Thyroid gland (tissue), 4 donors: Measurements from ENCODE around the gene HNRNPF. TPM values are rescaled to one million over a fixed set of nuclear protein-coding genes. Genes with fewer than 3 reads are reported as not detected.
A peak's percentile ranks its signal among the peaks of the same experiment; 100 is the strongest.

Source experiments
- DNase-seq, 2 donors: peaks; one replicate each; pipeline ENCODE4 v3.0.0-alpha.2; 2019
- H3K27ac ChIP-seq, 3 donors: fragments of 200-600 bp; sonication (generic); 1 replicate in 2 of 3; 2 replicates in 1 of 3; pipeline ENCODE4 v1.5.1; 2016 to 2019; ENCODE audit warnings: mild to moderate bottlenecking in 1 of 3, moderate library complexity in 1 of 3
- H3K27me3 ChIP-seq: fragments of 200-600 bp; sonication (generic); one replicate; pipeline ENCODE4 v1.5.1; 2019
- H3K36me3 ChIP-seq, 2 donors: fragments of 200-600 bp; sonication (generic); one replicate each; pipeline ENCODE4 v1.5.1; 2016 to 2019
- H3K4me1 ChIP-seq, 2 donors: fragments of 200-600 bp; sonication (generic); one replicate each; pipeline ENCODE4 v1.5.1; 2017 to 2019
- H3K4me3 ChIP-seq, 3 donors: fragments of 200-600 bp; sonication (generic); replicated peaks in 1 of 3; 1 replicate in 2 of 3; 2 replicates in 1 of 3; pipeline ENCODE4 v1.5.1; 2016; ENCODE audit warnings: mild to moderate bottlenecking in 1 of 3
- H3K9me3 ChIP-seq: fragments of 200-600 bp; sonication (generic); one replicate; pipeline ENCODE4 v1.5.1; 2017
- CTCF ChIP-seq, 6 experiments: fragments of 200-600 bp in 3 of 6; fragments of 450-650 bp in 3 of 6; sonication (generic) in 3 of 6; IDR thresholded peaks; one replicate each; pipeline ENCODE4 v1.5.1; 2016 to 2019; ENCODE audit warnings: antibody characterized with exemption in 6 of 6, mild to moderate bottlenecking in 2 of 6, inconsistent platforms in 1 of 6, moderate library complexity in 1 of 6
- POLR2A ChIP-seq, 2 donors: fragments of 450-650 bp; IDR thresholded peaks; one replicate each; pipeline ENCODE4 v1.6.1; 2017; ENCODE audit warnings: antibody characterized with exemption in 2 of 2, mild to moderate bottlenecking in 2 of 2, moderate library complexity in 1 of 2
- WGBS, 2 donors: methylation state at CpG; one replicate each; pipeline ENCODE4 v1.1.5; 2017; 5-methylcytosine and 5-hydroxymethylcytosine counted together
- intact Hi-C: fragments of 100-400 bp; cut with DNase I; formaldehyde crosslinking; loops from one replicate; pipeline ENCODE4 v1.15.1; 2023
- total RNA-seq, 4 donors: library from RNA; depleted of rRNA; stranded (reverse); fragments of >200 nt; gene quantifications; one replicate each; pipeline ENCODE4 v1.2.3, GENCODE V29; 2016

HNRNPF gene
- total RNA-seq, 4 donors from 2014 or later = 148 to 158 (median 155) TPM

GRCh38 chr10:43417950-43418768 is 9.2 kb upstream of the HNRNPF start:
- Histone ChIP-seq H3K4me3 (no peak overlapping the region), H3K27me3 (no peaks in the 10 kb centered on the region), H3K36me3 (no peaks in the 10 kb centered on the region), H3K27ac (no peak overlapping the region), H3K4me1 (peaks cover 0 to 12% of the 10 kb centered on the region in 2 donors), H3K9me3 (no peaks in the 10 kb centered on the region)
- TF ChIP-seq POLR2A (IDR thresholded peaks at IDR 0.05) (no peak), CTCF (IDR thresholded peaks at IDR 0.05) (no peak)
- intact Hi-C loops = no loop called here
- 74 to 77% methylated on average over 14 of the region's 14 CpGs for WGBS, 2 donors
- DNase-seq = no peak

GRCh38 chr10:43415544-43415943 is 6.6 kb upstream of the HNRNPF start:
- Histone ChIP-seq H3K36me3 (no peaks in the 10 kb centered on the region), H3K4me3 (no peak overlapping the region), H3K27ac (no peak overlapping the region), H3K4me1 (peaks cover 0 to 5% of the 10 kb centered on the region in 2 donors), H3K9me3 (no peaks in the 10 kb centered on the region), H3K27me3 (no peaks in the 10 kb centered on the region)
- intact Hi-C loops = no loop called here
- no peak for DNase-seq
- 91% methylated on average over 10 of the region's 10 CpGs for WGBS, 2 donors
- TF ChIP-seq CTCF (IDR thresholded peaks at IDR 0.05) (no peak), POLR2A (IDR thresholded peaks at IDR 0.05) (no peak)

DNA sequence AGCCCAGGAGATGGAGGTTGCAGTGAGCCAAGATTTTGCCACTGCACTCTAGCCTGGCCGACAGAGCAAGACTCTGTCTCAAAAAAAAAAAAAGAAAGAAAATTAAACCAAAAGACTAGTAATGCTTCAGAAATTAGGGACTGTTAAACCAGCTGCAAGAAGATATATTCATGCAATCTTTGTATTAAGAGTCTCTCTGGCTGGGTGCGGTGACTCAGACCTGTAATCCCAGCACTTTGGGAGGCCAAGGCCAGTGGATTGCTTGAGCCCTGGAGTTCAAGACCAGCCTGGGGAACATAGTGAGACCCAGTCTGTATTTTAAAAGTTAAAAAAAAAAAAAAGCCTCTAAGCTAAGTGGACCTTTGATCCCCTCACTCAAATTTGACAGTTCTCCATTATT is 2.5 kb upstream of the HNRNPF start:
- Histone ChIP-seq H3K4me3 (no peak overlapping the region), H3K36me3 (no peaks in the 10 kb centered on the region), H3K27me3 (no peaks in the 10 kb centered on the region), H3K9me3 (no peaks in the 10 kb centered on the region), H3K4me1 (peaks cover 4 to 6% of the 10 kb centered on the region in 2 donors), H3K27ac (no peak overlapping the region)
- 65 to 72% methylated on average over 2 of the region's 2 CpGs for WGBS, 2 donors
- DNase-seq = peak; percentile 25 to 39
- intact Hi-C loops = no loop called here
- no peak for TF ChIP-seq CTCF (IDR thresholded peaks at IDR 0.05)
- no peak for TF ChIP-seq POLR2A (IDR thresholded peaks at IDR 0.05)

DNA sequence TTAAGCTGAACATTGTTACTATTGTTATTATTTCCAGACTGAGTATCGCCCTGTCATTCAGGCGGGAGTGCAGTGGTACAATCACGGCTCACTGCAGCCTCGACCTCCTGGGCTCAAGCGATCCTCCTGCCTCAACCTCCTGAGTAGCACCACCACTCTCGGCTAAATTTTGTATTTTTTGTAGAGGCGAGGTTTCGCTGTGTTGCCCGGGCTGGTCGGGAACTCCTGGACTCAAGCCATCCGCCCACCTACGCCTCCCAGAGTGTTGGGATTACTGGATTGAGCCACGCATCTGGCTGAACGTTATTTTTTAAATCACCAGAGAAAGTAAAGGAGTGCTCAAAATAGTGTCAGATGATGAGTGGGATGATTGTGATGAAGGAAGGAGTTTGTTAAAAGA is 1.4 kb upstream of the HNRNPF start:
- no peak for TF ChIP-seq POLR2A (IDR thresholded peaks at IDR 0.05)
- no peak for TF ChIP-seq CTCF (IDR thresholded peaks at IDR 0.05)
- Histone ChIP-seq H3K36me3 (no peaks in the 10 kb centered on the region), H3K27ac (peak overlapping the region in 1 of 3 donors; percentile 98), H3K4me3 (no peak overlapping the region), H3K9me3 (no peaks in the 10 kb centered on the region), H3K27me3 (no peaks in the 10 kb centered on the region), H3K4me1 (peaks cover 16 to 17% of the 10 kb centered on the region in 2 donors)
- DNase-seq = no peak
- WGBS, 2 donors = 92 to 93% methylated on average over 14 of the region's 14 CpGs
- intact Hi-C loops = no loop called here

- intact Hi-C loops = no loop called here
Observed at GRCh38 chr10:43409385-43410109, 561 bp upstream of the HNRNPF start.

More at GRCh38 chr10:43409385-43410109, 561 bp upstream of the HNRNPF start:
- Histone ChIP-seq H3K4me3 (peak overlapping the region in 2 of 3 donors; percentile 36 to 67), H3K27ac (peak overlapping the region; percentile 96 to 99 (median 98)), H3K9me3 (no peaks in the 10 kb centered on the region), H3K27me3 (no peaks in the 10 kb centered on the region), H3K36me3 (no peaks in the 10 kb centered on the region), H3K4me1 (peaks cover 18 to 22% of the 10 kb centered on the region in 2 donors)
- TF ChIP-seq POLR2A (IDR thresholded peaks at IDR 0.05) (no peak), CTCF (IDR thresholded peaks at IDR 0.05) (no peak)
- no peak for DNase-seq
- WGBS, 2 donors = 13 to 16% methylated on average over 46 of the region's 46 CpGs
